Measurements from ENCODE around the gene SLC25A22. TPM values are rescaled to one million over a fixed set of nuclear protein-coding genes. Genes with fewer than 3 reads are reported as not detected.

The SLC25A22 gene
- total RNA-seq, 1 donor from 2014 or later: 10.3 TPM

- Histone ChIP-seq H3K27me3 (no peaks in the 10 kb centered on the region), H3K36me3 (peaks cover 0 to 20% of the 10 kb centered on the region in 2 donors), H3K4me1 (peaks cover 23% of the 10 kb centered on the region), H3K27ac (no peak overlapping the region), H3K9me3 (no peaks in the 10 kb centered on the region), H3K4me3 (no peak overlapping the region)
- intact Hi-C loops (cut with DNase I): no loop called here
- TF ChIP-seq POLR2AphosphoS5 (IDR thresholded peaks at IDR 0.05; ENCODE audit: insufficient read depth in 1 of 2, low read depth in 1 of 2) (no peak), POLR2A (IDR thresholded peaks at IDR 0.05) (no peak), CTCF (IDR thresholded peaks at IDR 0.05) (no peak)
- DNase-seq (ENCODE audit: extremely low spot score in 2 of 2): no peak
Measured at GRCh38 chr11:772429-773390, 25.4 kb downstream of the SLC25A22 start.

GRCh38 chr11:771617-772204, 26.4 kb downstream of the SLC25A22 start:
- TF ChIP-seq CTCF (IDR thresholded peaks at IDR 0.05) (no peak), POLR2AphosphoS5 (IDR thresholded peaks at IDR 0.05; ENCODE audit: insufficient read depth in 1 of 2, low read depth in 1 of 2) (no peak), POLR2A (IDR thresholded peaks at IDR 0.05) (no peak)
- Histone ChIP-seq H3K27me3 (no peaks in the 10 kb centered on the region), H3K4me3 (no peak overlapping the region), H3K9me3 (no peaks in the 10 kb centered on the region), H3K4me1 (peaks cover 20% of the 10 kb centered on the region), H3K36me3 (peaks cover 0 to 21% of the 10 kb centered on the region in 2 donors), H3K27ac (no peak overlapping the region)
- intact Hi-C loops (cut with DNase I): no loop called here
- no peak for DNase-seq (ENCODE audit: extremely low spot score in 2 of 2)

GRCh38 chr11:770642-771616, 27.2 kb downstream of the SLC25A22 start:
- peaks cover 0 to 29% of the 10 kb centered on the region in 2 donors for H3K36me3 ChIP-seq
- no peaks in the 10 kb centered on the region for H3K9me3 ChIP-seq
- intact Hi-C loops (cut with DNase I): no loop called here
- no peak overlapping the region for H3K4me3 ChIP-seq
- no peak overlapping the region for H3K27ac ChIP-seq
- TF ChIP-seq POLR2A (IDR thresholded peaks at IDR 0.05): no peak
- TF ChIP-seq CTCF (IDR thresholded peaks at IDR 0.05): no peak
- no peak for TF ChIP-seq POLR2AphosphoS5 (IDR thresholded peaks at IDR 0.05; ENCODE audit: insufficient read depth in 1 of 2, low read depth in 1 of 2)
- no peak for DNase-seq (ENCODE audit: extremely low spot score in 2 of 2)
- no peaks in the 10 kb centered on the region for H3K27me3 ChIP-seq
- peaks cover 12% of the 10 kb centered on the region for H3K4me1 ChIP-seq

- no peaks in the 10 kb centered on the region for H3K27me3 ChIP-seq
- no peak overlapping the region for H3K4me3 ChIP-seq
- no peak for TF ChIP-seq POLR2AphosphoS5 (IDR thresholded peaks at IDR 0.05; ENCODE audit: insufficient read depth in 1 of 2, low read depth in 1 of 2)
- no peak for TF ChIP-seq POLR2A (IDR thresholded peaks at IDR 0.05)
- no peak for TF ChIP-seq CTCF (IDR thresholded peaks at IDR 0.05)
- no peak for DNase-seq (ENCODE audit: extremely low spot score in 2 of 2)
- no peaks in the 10 kb centered on the region for H3K9me3 ChIP-seq
- peaks cover 4% of the 10 kb centered on the region for H3K4me1 ChIP-seq
- no peak overlapping the region for H3K27ac ChIP-seq
- intact Hi-C loops (cut with DNase I): no loop called here
- peaks cover 0 to 31% of the 10 kb centered on the region in 2 donors for H3K36me3 ChIP-seq
Measured at GRCh38 chr11:769887-770641, 28.0 kb downstream of the SLC25A22 start.
